Spleen (tissue), 7 donors: ENCODE data around the gene AK1.
A peak's percentile ranks its signal among the peaks of the same experiment; 100 is the strongest.

ENCODE experiments used
- CTCF ChIP-seq, 11 experiments: fragments of 200-600 bp in 7 of 11; fragments of 450-650 bp in 4 of 11; sonication (generic) in 4 of 11; IDR thresholded peaks in 8 of 11; conservative IDR thresholded peaks in 3 of 11; 1 replicate in 7 of 11; 2 replicates in 4 of 11; pipeline versions ENCODE4 v1.4.0 to v1.8.0; 2016 to 2021; ENCODE audit warnings: antibody characterized with exemption in 11 of 11, inconsistent platforms in 4 of 11, mild to moderate bottlenecking in 1 of 11
- POLR2A ChIP-seq, 3 donors: fragments of 450-650 bp; IDR thresholded peaks; one replicate each; pipeline ENCODE4 v1.5.1; 2017; ENCODE audit warnings: antibody characterized with exemption in 3 of 3, mild to moderate bottlenecking in 1 of 3
- donor health status: DM: no; HTN: no; CAD: no; lungs with moderate emphysema.
- donor health status: DM: no; HTN: no; CAD: no.
- donor health status: DM: no; HTN: no; CAD: no.

- TF ChIP-seq CTCF (IDR thresholded peaks at IDR 0.05 in 8 of 11, conservative IDR thresholded peaks at IDR 0.05 in 3 of 11): peak in 1 of 11 experiments; percentile 11
- TF ChIP-seq POLR2A (IDR thresholded peaks at IDR 0.05): no peak
Observed at GRCh38 chr9:127838375-127839078, 38.9 kb downstream of the AK1 start.
